Activated T-helper 1 cell treated with anti-CD3 and anti-CD28 coated beads, Interleukin-12 subunit alpha, Interleukin-12 subunit beta, Interleukin-2, Interleukin-4 antibody, amounts not matched to agents 30 ng/mL and 10 ng/mL and 1 ng/mL, durations not matched to agents 14 hours and 24 hours and 36 hours (primary cell): ENCODE results near the gene FKBP1A. TPM values are rescaled to one million over a fixed set of nuclear protein-coding genes. Genes with fewer than 3 reads are reported as not detected.
A peak's percentile ranks its signal among the peaks of the same experiment; 100 is the strongest.
"Not testable (repeated sequence)": the region's sequence is repeated elsewhere in the genome, so short reads cannot be mapped to it uniquely, and the experiment has no call there.

ENCODE experiments used
- DNase-seq: peaks from one replicate; pipeline ENCODE4 v3.0.0; 2021; ENCODE audit warnings: low spot score
- H3K27ac Mint-ChIP-seq: one replicate; pipeline ENCODE4 v1.8.0; 2021; ENCODE audit warnings: mild to moderate bottlenecking, mixed read lengths
- H3K27me3 Mint-ChIP-seq: one replicate; pipeline ENCODE4 v1.8.0; 2022; ENCODE audit warnings: mild to moderate bottlenecking, moderate library complexity, mixed read lengths; ENCODE audit not compliant: insufficient read depth
- H3K36me3 Mint-ChIP-seq: one replicate; pipeline ENCODE4 v1.8.0; 2021; ENCODE audit warnings: low read depth, mixed read lengths
- H3K4me1 Mint-ChIP-seq: one replicate; pipeline ENCODE4 v1.8.0; 2021; ENCODE audit warnings: low read depth, mixed read lengths
- H3K4me3 Mint-ChIP-seq: one replicate; pipeline ENCODE4 v1.8.0; 2021; ENCODE audit warnings: mild to moderate bottlenecking, moderate library complexity, mixed read lengths
- H3K9me3 Mint-ChIP-seq: one replicate; pipeline ENCODE4 v1.8.0; 2021; ENCODE audit warnings: mixed read lengths
- intact Hi-C: fragments of 100-400 bp; cut with micrococcal nuclease; formaldehyde crosslinking; loops from one replicate; pipeline ENCODE4 v1.15.1; 2024
- total RNA-seq: library from RNA; stranded (reverse); gene quantifications from 2 replicates; pipeline ENCODE4 v1.2.3, GENCODE V29; 2022

FKBP1A gene
- total RNA-seq, 1 donor from 2014 or later, result 297 TPM

- H3K36me3 Mint-ChIP-seq, result peaks cover 65% of the 10 kb centered on the region
- peak; percentile 53 for DNase-seq
- intact Hi-C loops, result loop anchor here (1.0 to 10.0 kb wide), 2 partner anchors 12 to 301 kb away; no protein-coding TSS in a partner anchor
- peaks cover 82% of the 10 kb centered on the region for H3K4me1 Mint-ChIP-seq
- peak overlapping the region; percentile 59 for H3K4me3 Mint-ChIP-seq
- H3K27ac Mint-ChIP-seq, result peak overlapping the region; percentile 78
- no peaks in the 10 kb centered on the region for H3K27me3 Mint-ChIP-seq
- no peaks in the 10 kb centered on the region for H3K9me3 Mint-ChIP-seq
These were observed 28.7 kb downstream of the FKBP1A start for GRCh38 chr20:1364106-1364505.

- H3K27ac Mint-ChIP-seq, result peak overlapping the region; percentile 88
- no peak for DNase-seq
- peaks cover 65% of the 10 kb centered on the region for H3K36me3 Mint-ChIP-seq
- peak overlapping the region; percentile 59 for H3K4me3 Mint-ChIP-seq
- intact Hi-C loops, result loop anchor here (1.0 to 10.0 kb wide), 3 partner anchors 17 to 301 kb away; no protein-coding TSS in a partner anchor
- H3K4me1 Mint-ChIP-seq, result peaks cover 82% of the 10 kb centered on the region
- no peaks in the 10 kb centered on the region for H3K9me3 Mint-ChIP-seq
- no peaks in the 10 kb centered on the region for H3K27me3 Mint-ChIP-seq
These were observed 29.3 kb downstream of the FKBP1A start for GRCh38 chr20:1363522-1363921.

DNA sequence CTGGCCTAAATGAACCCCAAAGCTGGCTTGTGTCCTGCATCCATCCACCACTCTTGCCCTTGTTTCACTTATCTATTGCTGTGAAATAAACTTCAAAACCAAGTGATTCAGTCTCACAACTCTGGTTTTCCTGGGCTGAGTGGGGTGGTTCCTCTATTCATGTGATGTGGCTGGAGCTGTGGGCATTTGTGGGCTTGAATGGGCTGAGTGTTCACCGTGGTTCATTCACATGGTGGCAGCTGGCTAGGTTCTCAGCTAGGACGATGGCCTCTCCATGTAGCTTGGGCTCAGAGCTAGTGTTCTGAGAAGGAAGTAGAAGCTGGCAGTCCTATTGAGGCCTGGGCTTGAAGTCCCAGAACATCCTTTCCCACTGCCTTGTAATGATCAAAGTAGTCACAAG, 30.4 kb downstream of the FKBP1A start:
- Mint-ChIP-seq H3K27me3 (no peaks in the 10 kb centered on the region), H3K27ac (peak overlapping the region; percentile 88), H3K4me3 (no peak overlapping the region), H3K36me3 (peaks cover 60% of the 10 kb centered on the region), H3K9me3 (no peaks in the 10 kb centered on the region), H3K4me1 (peaks cover 84% of the 10 kb centered on the region)
- DNase-seq, result no peak
- intact Hi-C loops, result loop anchor here (2.0 to 10.0 kb wide), 2 partner anchors 16 to 302 kb away; no protein-coding TSS in a partner anchor

DNA sequence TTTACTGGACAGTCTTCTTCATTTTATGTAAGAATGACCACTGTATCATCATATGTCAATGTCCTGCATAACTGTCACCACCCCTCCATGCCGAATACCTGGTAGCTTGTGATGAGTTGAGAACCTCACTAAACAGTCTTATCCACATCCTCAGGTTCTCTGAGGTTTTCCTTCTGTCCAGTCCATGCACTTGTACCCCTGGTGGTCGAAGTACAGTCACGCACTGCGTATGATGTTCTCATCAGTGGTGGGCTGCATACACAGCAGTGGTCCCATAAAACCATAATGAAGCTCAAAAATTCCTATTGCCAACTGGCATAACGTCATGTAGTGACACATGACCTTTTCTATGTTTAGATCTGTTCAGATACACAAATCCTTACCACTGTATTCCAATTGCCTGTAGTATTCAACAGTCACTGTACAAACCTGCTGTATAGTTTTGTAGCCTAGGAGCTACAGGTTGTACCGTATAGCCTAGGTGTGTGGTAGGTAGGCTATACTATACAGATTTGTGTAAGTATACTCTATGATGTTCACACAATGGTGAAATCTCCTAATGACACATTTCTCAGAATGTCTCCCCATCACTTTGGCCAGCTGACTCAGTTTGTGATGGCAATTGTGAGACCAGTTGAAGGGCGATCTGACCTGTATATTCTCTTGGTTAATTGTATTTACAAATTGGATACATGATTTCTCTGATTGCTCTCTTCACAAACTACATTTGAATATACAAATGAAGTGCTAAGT, 32.6 kb downstream of the FKBP1A start:
- H3K36me3 Mint-ChIP-seq, result peaks cover 61% of the 10 kb centered on the region
- H3K9me3 Mint-ChIP-seq, result peaks cover 4% of the 10 kb centered on the region
- no peaks in the 10 kb centered on the region for H3K27me3 Mint-ChIP-seq
- peak overlapping the region; percentile 83 for H3K27ac Mint-ChIP-seq
- no peak for DNase-seq
- H3K4me3 Mint-ChIP-seq, result peak overlapping the region; percentile 57
- H3K4me1 Mint-ChIP-seq, result peaks cover 84% of the 10 kb centered on the region
- intact Hi-C loops, result loop anchor here (10.0 kb wide), 1 partner anchor 305 kb away; no protein-coding TSS in a partner anchor

DNA sequence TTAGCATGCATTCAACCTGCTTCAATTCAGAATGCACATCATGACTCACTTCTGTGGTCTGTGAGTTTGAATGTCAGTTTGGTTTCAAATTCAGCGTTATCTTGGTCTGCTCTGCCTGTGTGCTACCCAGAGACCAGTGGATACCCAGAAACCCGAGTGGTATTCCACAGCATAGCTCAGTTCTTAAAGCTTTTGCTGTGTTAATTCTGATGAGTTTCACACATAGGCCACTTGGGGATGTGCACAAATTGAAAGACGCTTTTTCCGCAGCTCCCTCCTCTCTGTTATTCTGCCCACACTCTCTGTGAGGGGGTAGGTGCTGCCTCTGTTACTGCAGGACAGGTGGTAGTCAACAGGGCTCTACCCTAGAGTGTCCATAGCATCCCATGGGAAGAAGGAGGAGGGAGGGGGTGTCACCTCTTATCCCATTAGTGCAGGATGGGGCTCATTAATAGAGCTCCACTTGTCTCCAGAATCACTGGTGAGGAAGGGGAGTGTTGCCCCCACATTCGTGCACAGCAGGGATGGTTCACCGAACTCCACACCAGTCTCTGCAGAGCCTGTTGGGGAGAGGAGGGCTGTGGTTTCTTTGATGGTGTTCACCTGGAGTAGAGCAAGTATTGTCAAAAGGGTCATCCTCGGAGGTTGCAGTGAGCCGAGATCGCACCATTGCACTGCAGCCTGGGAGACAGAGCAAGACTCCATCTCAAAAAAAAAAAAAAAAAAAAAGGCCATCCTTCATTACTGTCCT, 34.8 kb downstream of the FKBP1A start:
- H3K9me3 Mint-ChIP-seq, result peaks cover 23% of the 10 kb centered on the region
- H3K27ac Mint-ChIP-seq, result peak overlapping the region; percentile 88
- peaks cover 62% of the 10 kb centered on the region for H3K4me1 Mint-ChIP-seq
- no peaks in the 10 kb centered on the region for H3K27me3 Mint-ChIP-seq
- H3K4me3 Mint-ChIP-seq, result peak overlapping the region; percentile 68
- peak; percentile 60 for DNase-seq
- peaks cover 67% of the 10 kb centered on the region for H3K36me3 Mint-ChIP-seq
- intact Hi-C loops, result loop anchor here (1.0 kb wide), 4 partner anchors 19 to 77 kb away; partner anchors contain the start of gene FKBP1A

GRCh38 chr20:1353956-1354355, 38.9 kb downstream of the FKBP1A start:
- peaks cover 22% of the 10 kb centered on the region for H3K4me1 Mint-ChIP-seq
- no peak overlapping the region for H3K27ac Mint-ChIP-seq
- no peaks in the 10 kb centered on the region for H3K27me3 Mint-ChIP-seq
- peaks cover 60% of the 10 kb centered on the region for H3K36me3 Mint-ChIP-seq
- intact Hi-C loops, result no loop called here
- H3K9me3 Mint-ChIP-seq, result peaks cover 49% of the 10 kb centered on the region
- DNase-seq, result no peak
- no peak overlapping the region for H3K4me3 Mint-ChIP-seq

DNA sequence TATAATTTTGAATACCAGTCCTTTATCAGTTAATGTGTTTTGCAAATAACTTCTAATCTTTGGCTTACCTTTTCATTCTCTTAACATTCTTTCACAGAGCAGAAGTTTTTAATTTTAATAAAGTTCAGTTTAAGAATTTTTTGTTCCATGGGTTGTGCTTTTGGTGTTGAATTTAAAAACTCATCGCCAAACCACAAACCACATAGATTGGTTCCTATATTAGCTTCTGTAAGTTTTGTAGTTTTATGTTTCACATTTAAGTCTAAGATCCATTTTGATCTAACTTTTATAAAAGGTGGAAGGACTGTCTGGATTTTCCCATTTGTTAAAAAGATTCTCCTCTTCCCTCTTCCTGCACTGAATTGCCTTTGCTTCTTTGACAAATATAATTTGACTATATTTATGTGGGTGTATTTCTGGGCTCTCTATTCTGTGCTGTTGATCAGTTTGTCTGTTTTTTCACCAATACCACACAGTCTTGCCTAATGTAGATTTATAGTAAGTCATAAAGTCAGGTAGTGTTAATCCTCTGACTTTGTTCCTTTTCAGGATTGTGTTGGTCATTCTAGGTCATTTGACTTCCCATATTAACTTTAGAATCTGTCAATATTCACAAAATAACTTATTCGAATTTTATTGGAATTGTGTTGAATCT, 46.4 kb downstream of the FKBP1A start:
- Mint-ChIP-seq H3K4me3 (no peak overlapping the region), H3K9me3 (peaks cover 35% of the 10 kb centered on the region), H3K36me3 (peaks cover 22% of the 10 kb centered on the region), H3K27me3 (no peaks in the 10 kb centered on the region), H3K27ac (no peak overlapping the region), H3K4me1 (peaks cover 32% of the 10 kb centered on the region)
- DNase-seq, result no peak
- intact Hi-C loops, result loop anchor here (2.0 kb wide), 1 partner anchor 16 kb away; no protein-coding TSS in a partner anchor

DNA sequence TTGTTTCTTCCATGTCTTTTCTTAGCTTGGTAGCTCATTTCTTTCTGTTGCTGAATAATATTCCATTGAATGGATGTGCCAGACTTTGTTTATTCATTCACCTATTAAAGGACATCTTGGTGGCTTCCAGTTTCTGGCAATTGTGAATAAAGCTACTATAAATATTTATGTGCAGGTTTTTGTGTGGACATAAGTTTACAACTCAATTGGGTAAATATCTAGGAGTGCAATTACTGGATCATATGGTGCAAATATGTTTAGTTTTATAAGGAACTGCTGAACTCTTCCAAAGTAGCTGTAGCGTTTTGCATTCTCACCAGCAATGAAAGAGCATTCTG, 47.1 kb downstream of the FKBP1A start:
- Mint-ChIP-seq H3K27me3 (no peaks in the 10 kb centered on the region), H3K4me3 (no peak overlapping the region), H3K9me3 (peaks cover 28% of the 10 kb centered on the region), H3K27ac (no peak overlapping the region), H3K4me1 (peaks cover 32% of the 10 kb centered on the region), H3K36me3 (peaks cover 15% of the 10 kb centered on the region)
- no peak for DNase-seq
- intact Hi-C loops, result loop anchor here (2.0 kb wide), 1 partner anchor 17 kb away; no protein-coding TSS in a partner anchor

DNA sequence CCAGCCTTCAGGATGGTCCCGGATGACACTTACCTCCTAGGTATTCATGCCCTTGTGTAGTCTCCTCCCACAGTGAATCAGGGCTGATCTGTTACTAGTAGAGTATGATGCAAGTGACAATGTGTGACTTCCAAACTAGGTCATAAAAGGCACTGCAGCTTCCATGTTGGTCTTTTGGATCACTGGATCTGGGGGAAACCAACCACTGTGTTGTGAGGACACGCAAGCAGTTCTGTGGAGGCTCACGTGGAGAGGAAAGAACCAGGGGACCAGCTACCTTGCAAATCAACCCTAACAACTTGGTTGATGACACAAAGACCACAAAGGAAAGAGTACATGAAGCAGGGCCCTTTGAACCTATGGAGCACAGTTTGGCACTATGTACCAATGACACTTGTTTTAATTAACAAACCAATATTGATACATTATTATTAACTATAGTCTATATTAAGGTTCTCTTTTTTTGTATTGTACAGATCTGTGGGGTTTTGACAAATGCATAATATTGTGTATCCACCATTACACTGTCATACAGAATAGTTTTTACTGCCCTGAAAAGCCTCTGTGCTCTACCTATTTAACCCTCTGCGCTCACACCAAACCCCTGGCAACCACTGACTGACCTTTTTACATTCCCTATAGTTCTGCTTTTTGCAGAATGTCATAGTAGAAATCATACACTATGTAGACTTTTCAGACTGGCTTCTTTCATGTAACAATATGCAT, 47.7 kb downstream of the FKBP1A start:
- Mint-ChIP-seq H3K9me3 (peaks cover 24% of the 10 kb centered on the region), H3K4me3 (no peak overlapping the region), H3K27ac (no peak overlapping the region), H3K4me1 (peaks cover 32% of the 10 kb centered on the region), H3K27me3 (no peaks in the 10 kb centered on the region), H3K36me3 (peaks cover 9% of the 10 kb centered on the region)
- intact Hi-C loops, result no loop called here
- no peak for DNase-seq

DNA sequence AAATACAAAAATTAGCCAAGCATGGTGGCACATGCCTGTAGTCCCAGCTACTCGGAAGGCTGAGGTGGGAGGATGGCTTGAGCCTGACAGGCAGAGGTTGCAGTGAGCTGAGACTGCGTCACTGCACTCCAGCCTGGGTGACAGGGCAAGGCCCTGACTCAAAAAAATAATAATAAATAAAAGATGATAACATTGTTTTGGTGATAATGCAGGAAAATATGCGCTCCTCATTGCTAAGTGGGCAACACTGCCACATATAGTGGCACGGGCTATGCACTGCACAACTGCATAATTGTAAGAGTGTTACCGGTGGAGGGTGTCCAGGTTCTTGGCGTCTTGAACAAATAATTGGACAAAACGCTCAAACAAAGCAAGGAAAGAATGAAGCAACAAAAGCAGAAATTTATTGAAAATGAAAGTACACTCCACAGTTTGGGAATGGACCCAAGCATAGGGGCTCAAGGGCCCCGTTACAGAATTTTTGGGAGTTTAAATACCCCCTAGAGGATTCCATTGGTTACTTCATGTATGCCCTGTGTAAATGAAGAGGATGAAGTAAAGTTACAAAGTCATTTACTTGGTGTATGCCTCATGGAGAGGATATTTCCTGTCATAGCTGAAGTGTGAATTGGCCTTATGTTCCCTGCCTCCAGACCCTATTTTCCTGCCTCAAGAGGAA, 49.3 kb downstream of the FKBP1A start:
- H3K27ac Mint-ChIP-seq, H3K27me3 Mint-ChIP-seq, intact Hi-C loops, DNase-seq, H3K4me3 Mint-ChIP-seq, H3K36me3 Mint-ChIP-seq: not testable (repeated sequence)
- peaks cover 32% of the 10 kb centered on the region for H3K4me1 Mint-ChIP-seq
- H3K9me3 Mint-ChIP-seq, result peaks cover 13% of the 10 kb centered on the region

- Mint-ChIP-seq H3K4me3 (no peak overlapping the region), H3K4me1 (peaks cover 34% of the 10 kb centered on the region), H3K27ac (no peak overlapping the region), H3K36me3 (peaks cover 4% of the 10 kb centered on the region), H3K27me3 (no peaks in the 10 kb centered on the region), H3K9me3 (no peaks in the 10 kb centered on the region)
- DNase-seq, result no peak
- intact Hi-C loops, result no loop called here
These were observed 51.1 kb downstream of the FKBP1A start for GRCh38 chr20:1341561-1342265.
